VCaP (cell line): ENCODE data around the gene SLC2A4.
A peak's percentile ranks its signal among the peaks of the same experiment; 100 is the strongest.

Experiments used
- H3K27ac ChIP-seq: fragments of 450-650 bp; 2 replicates; pipeline ENCODE4 v1.5.1; 2017
- TF ChIP-seq, protein P1 (sequence below): fragments of 450-650 bp; conservative IDR thresholded peaks from 2 replicates; pipeline ENCODE4 v1.5.1; 2017; ENCODE audit warnings: mild to moderate bottlenecking, moderate library complexity

Gene SLC2A4

DNA sequence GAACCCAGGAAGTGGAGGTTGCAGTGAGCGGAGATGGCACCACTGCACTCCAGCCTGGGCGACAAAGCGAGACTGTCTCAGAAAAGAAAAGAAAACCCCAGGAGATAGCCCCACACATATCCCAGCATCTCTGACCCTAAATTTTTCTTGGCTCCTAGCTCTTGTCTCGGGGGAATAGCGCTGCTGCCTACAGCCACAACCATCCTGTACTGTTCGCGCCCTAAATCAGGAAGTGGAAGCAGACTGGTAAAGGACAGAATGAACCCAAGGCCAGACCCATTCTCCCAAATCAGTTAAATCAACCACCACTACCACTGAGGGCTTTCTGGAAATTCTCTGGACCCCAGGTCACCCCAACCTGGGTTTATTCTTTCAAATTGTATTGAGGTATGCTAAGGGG is 31.7 kb upstream of the SLC2A4 start:
- TF ChIP-seq, protein P1, sequence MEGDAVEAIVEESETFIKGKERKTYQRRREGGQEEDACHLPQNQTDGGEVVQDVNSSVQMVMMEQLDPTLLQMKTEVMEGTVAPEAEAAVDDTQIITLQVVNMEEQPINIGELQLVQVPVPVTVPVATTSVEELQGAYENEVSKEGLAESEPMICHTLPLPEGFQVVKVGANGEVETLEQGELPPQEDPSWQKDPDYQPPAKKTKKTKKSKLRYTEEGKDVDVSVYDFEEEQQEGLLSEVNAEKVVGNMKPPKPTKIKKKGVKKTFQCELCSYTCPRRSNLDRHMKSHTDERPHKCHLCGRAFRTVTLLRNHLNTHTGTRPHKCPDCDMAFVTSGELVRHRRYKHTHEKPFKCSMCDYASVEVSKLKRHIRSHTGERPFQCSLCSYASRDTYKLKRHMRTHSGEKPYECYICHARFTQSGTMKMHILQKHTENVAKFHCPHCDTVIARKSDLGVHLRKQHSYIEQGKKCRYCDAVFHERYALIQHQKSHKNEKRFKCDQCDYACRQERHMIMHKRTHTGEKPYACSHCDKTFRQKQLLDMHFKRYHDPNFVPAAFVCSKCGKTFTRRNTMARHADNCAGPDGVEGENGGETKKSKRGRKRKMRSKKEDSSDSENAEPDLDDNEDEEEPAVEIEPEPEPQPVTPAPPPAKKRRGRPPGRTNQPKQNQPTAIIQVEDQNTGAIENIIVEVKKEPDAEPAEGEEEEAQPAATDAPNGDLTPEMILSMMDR, result no peak
- peak overlapping the region; percentile 91; the same call in 1 of the 2 replicates for H3K27ac ChIP-seq

DNA sequence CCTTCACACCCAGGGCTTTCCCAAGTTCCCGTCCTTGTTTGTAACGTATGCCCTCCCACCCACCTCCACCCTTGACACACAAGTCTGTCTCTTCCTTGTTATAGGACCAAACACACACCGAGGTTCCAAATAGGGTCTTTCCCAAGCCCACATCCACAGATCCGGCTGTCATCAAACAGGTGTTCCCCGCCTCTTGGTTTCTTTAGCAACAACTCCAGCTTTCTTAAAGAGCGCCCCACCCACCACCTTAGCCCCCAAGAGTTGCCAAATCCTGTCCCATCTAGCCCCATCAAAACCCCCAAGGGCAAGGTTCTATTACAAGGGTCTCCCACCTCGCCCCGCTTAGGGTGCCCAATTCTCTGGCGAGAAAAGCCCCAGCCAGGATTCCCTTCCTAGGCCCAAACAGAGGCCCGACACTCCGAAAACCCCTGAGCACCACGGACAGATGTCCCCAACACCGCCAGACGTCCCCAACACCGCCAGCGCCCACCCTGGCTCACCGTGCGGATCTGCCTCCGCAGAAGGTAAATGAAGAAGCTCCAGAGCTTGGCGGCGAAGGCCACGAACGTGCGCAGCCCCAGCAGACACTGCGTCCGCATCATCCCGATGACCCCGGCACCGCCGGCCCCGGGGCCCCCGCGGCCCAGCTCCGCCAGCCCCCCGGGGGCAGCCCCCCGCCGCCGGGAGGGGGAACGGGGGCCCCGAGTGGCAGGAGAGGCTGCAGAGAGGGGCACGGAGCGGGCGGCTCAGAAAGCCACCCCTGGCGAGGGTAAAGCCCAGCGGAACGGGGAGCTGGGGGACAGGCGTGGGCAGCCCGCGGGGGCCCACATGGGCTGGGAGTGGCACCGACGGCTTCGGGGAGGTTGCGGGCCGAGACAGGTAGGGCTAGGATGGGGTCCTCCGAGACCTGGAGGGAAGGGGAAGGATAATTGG is 30.6 kb upstream of the SLC2A4 start:
- H3K27ac ChIP-seq, result peak overlapping the region; percentile 91
- TF ChIP-seq, protein P1, result no peak

DNA sequence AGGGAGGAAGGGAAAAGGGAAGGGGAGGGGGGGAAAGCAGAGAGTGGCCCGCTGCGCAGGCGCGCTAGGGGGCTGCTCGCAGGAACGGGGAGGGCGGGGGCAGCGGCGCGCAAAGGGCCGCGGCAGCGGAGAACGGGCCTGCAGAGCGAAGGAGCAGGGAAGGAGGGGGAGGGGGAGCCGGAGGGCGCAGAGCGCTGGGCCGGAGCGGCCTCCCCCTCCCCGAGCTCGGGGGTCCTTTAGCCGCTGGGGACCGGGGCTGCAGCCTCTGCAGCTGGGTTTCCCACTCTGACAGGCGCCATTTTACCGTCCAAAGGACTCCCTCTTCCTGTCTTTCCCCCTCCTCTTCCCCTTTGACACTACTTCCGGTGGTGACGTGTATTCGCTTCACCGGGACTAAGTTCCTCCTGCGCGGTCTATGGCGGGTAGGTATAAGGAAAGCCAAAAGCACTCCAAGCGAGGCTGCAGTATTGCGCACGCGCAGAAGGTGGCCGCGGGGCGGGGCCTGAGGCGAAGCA is 29.8 kb upstream of the SLC2A4 start, which contains the start of gene CTDNEP1:
Gene CTDNEP1 (minus strand): TSS at position 74 of the 515 bp plus-strand sequence. CDS start 438 bp downstream, outside the sequence.
- TF ChIP-seq, protein P1, result no peak
- peak within 1 kb of the TSS; percentile 91 for H3K27ac ChIP-seq

DNA sequence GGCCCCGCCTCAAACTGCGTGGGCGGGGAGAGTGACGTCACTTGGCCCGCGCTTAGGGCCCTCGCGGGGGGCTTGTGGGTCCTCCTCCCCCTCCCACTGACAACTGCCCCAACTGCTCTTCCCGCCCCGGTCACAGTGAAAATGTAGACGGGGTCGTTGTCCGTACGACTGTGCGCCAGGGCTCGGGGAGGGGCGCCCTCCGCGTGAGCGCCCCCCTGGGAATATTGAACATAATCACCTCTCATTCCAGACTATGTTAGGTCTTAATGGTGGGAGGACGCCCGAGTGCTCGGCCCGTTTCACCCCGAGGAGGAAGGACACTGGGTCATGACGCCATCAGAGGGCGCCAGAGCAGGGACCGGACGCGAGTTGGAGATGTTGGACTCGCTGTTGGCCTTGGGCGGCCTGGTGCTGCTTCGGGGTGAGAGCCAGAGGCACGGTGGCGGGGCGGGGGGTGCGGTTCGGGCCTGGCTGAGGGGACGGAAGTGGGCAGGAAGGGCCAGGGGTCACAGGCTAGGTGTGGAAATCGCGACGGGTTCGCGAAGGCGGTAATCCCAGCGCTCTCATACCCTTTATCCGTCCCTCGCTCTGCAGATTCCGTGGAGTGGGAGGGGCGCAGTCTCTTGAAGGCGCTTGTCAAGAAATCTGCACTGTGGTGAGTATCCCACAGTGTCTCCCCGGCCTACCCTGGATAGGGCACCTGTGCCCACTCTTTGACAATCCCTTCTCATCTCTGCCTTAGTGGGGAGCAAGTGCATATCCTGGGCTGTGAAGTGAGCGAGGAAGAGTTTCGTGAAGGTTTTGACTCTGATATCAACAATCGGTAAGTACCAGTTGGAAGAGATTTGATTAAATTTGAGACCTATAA is 29.1 kb upstream of the SLC2A4 start, which contains the start of gene ELP5:
Gene ELP5 (plus strand): TSS at position 40 of the 868 bp plus-strand sequence. CDS start 336 bp downstream, at position 376.
- H3K27ac ChIP-seq, result peak within 1 kb of the TSS; percentile 91
- TF ChIP-seq, protein P1, result 0 out of 2 replicates have a peak, but pooled peaks have one; percentile 18

DNA sequence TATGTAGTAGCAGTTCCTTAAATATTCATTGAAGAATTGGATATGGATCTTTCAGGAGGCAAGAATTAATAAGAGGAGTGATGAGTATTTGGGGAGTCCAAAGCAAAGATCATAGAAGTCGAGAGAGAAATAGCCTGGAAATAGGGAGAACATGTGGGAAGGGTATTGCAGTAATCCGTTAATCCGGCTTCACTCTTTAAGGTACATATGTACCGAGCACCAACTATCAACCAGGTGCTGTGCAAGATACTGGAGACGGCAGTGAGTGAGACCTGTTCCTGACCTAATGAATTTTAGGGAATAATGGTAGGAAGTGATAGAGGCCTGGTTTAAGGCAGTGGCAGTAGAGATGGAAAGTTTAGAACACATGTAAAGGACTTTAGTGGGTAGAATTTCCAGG is 28.4 kb upstream of the SLC2A4 start:
- TF ChIP-seq, protein P1, result no peak
- H3K27ac ChIP-seq, result peak overlapping the region; percentile 91

- peak overlapping the region; percentile 91 for H3K27ac ChIP-seq
- TF ChIP-seq, protein P1, result no peak
These were observed 27.0 kb upstream of the SLC2A4 start for GRCh38 chr17:7254511-7254910.
